Measurements from ENCODE around the gene KIAA0319L. TPM values are rescaled to one million over a fixed set of nuclear protein-coding genes. Genes with fewer than 3 reads are reported as not detected.

Gene KIAA0319L
- total RNA-seq, 1 donor from 2014 or later: 60.5 TPM

GRCh38 chr1:35576061-35576765 is 19.0 kb upstream of the KIAA0319L start:
- no peaks in the 10 kb centered on the region for H3K36me3 ChIP-seq (ENCODE audit: control insufficient read depth, insufficient read depth, low read length)
- TF ChIP-seq CTCF (IDR thresholded peaks at IDR 0.05; ENCODE audit: insufficient read depth, low read length, poor library complexity, severe bottlenecking): no peak
- DNase-seq (ENCODE audit: low read depth): no peak
- H3K27me3 ChIP-seq (ENCODE audit: control insufficient read depth, insufficient read depth, low read length): peaks cover 57% of the 10 kb centered on the region
- H3K4me3 ChIP-seq (ENCODE audit: low read depth, low read length): no peak overlapping the region

- no peak for TF ChIP-seq CTCF (IDR thresholded peaks at IDR 0.05; ENCODE audit: insufficient read depth, low read length, poor library complexity, severe bottlenecking)
- no peak overlapping the region for H3K4me3 ChIP-seq (ENCODE audit: low read depth, low read length)
- no peaks in the 10 kb centered on the region for H3K36me3 ChIP-seq (ENCODE audit: control insufficient read depth, insufficient read depth, low read length)
- no peak for DNase-seq (ENCODE audit: low read depth)
- H3K27me3 ChIP-seq (ENCODE audit: control insufficient read depth, insufficient read depth, low read length): peaks cover 60% of the 10 kb centered on the region
These were observed 18.3 kb upstream of the KIAA0319L start for GRCh38 chr1:35575416-35575958.

- no peak overlapping the region for H3K4me3 ChIP-seq (ENCODE audit: low read depth, low read length)
- H3K36me3 ChIP-seq (ENCODE audit: control insufficient read depth, insufficient read depth, low read length): no peaks in the 10 kb centered on the region
- TF ChIP-seq CTCF (IDR thresholded peaks at IDR 0.05; ENCODE audit: insufficient read depth, low read length, poor library complexity, severe bottlenecking): no peak
- peaks cover 60% of the 10 kb centered on the region for H3K27me3 ChIP-seq (ENCODE audit: control insufficient read depth, insufficient read depth, low read length)
- DNase-seq (ENCODE audit: low read depth): no peak
These were observed 17.6 kb upstream of the KIAA0319L start for GRCh38 chr1:35574655-35575415.

- DNase-seq (ENCODE audit: low read depth): no peak
- no peak overlapping the region for H3K4me3 ChIP-seq (ENCODE audit: low read depth, low read length)
- no peak for TF ChIP-seq CTCF (IDR thresholded peaks at IDR 0.05; ENCODE audit: insufficient read depth, low read length, poor library complexity, severe bottlenecking)
- H3K27me3 ChIP-seq (ENCODE audit: control insufficient read depth, insufficient read depth, low read length): peaks cover 60% of the 10 kb centered on the region
- H3K36me3 ChIP-seq (ENCODE audit: control insufficient read depth, insufficient read depth, low read length): no peaks in the 10 kb centered on the region
These were observed 17.0 kb upstream of the KIAA0319L start for GRCh38 chr1:35574125-35574654.

- no peak for DNase-seq (ENCODE audit: low read depth)
- no peaks in the 10 kb centered on the region for H3K36me3 ChIP-seq (ENCODE audit: control insufficient read depth, insufficient read depth, low read length)
- TF ChIP-seq CTCF (IDR thresholded peaks at IDR 0.05; ENCODE audit: insufficient read depth, low read length, poor library complexity, severe bottlenecking): no peak
- H3K4me3 ChIP-seq (ENCODE audit: low read depth, low read length): peak within 1 kb of the TSS; percentile 49
- peaks cover 60% of the 10 kb centered on the region for H3K27me3 ChIP-seq (ENCODE audit: control insufficient read depth, insufficient read depth, low read length)
These were observed 16.3 kb upstream of the KIAA0319L start, which contains the start of gene TFAP2E for GRCh38 chr1:35573198-35574124. TFAP2E (plus strand) TSS chr1:35573314; CDS start chr1:35573578, 264 bp downstream.
